ENCODE measurements around the gene LCAT.

GRCh38 chr16:67990018-67990386, 46.1 kb upstream of the LCAT start:
- TF ChIP-seq CTCF (IDR thresholded peaks at IDR 0.05), result no peak
- no peak for TF ChIP-seq POLR2A (IDR thresholded peaks at IDR 0.05)
- TF ChIP-seq EP300 (IDR thresholded peaks at IDR 0.05), result no peak

Data from tibial nerve (tissue), 4 donors.